AG10803 (cell line): Measurements from ENCODE around the gene SRSF11.

Source experiments
- DNase-seq: peaks from one replicate; pipeline ENCODE4 v3.0.0; 2010; ENCODE audit warnings: low read depth
- H3K4me3 ChIP-seq: 2 replicates; pipeline ENCODE4 v1.5.1; 2011; ENCODE audit warnings: mild to moderate bottlenecking, low read length, control low read depth
- TF ChIP-seq, protein P1 (sequence below): conservative IDR thresholded peaks from 2 replicates; pipeline ENCODE4 v1.5.1; 2011; ENCODE audit warnings: mild to moderate bottlenecking, low read length, control low read depth, inconsistent platforms

Gene SRSF11

DNA sequence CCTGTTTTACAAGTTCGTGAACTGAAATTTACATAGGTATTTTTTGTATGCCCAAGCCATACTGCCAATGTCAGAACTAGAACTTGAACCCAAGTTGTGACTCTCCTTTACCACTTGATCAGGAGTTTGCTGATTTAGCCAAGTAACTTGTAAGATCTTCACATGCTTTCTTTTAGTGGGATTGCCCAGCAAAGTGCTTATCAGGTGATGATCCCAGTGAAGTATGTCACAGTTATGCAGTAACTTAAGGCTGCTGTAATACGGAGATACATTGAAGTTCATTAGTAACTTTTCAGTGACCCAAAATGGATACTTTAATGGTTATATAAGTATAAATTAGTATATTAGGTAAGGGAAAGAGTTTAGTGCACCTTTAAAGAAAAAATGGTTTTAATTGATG, 3.8 kb downstream of the SRSF11 start:
- DNase-seq = no peak
- TF ChIP-seq, protein P1, sequence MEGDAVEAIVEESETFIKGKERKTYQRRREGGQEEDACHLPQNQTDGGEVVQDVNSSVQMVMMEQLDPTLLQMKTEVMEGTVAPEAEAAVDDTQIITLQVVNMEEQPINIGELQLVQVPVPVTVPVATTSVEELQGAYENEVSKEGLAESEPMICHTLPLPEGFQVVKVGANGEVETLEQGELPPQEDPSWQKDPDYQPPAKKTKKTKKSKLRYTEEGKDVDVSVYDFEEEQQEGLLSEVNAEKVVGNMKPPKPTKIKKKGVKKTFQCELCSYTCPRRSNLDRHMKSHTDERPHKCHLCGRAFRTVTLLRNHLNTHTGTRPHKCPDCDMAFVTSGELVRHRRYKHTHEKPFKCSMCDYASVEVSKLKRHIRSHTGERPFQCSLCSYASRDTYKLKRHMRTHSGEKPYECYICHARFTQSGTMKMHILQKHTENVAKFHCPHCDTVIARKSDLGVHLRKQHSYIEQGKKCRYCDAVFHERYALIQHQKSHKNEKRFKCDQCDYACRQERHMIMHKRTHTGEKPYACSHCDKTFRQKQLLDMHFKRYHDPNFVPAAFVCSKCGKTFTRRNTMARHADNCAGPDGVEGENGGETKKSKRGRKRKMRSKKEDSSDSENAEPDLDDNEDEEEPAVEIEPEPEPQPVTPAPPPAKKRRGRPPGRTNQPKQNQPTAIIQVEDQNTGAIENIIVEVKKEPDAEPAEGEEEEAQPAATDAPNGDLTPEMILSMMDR = no peak
- no peak overlapping the region for H3K4me3 ChIP-seq

DNA sequence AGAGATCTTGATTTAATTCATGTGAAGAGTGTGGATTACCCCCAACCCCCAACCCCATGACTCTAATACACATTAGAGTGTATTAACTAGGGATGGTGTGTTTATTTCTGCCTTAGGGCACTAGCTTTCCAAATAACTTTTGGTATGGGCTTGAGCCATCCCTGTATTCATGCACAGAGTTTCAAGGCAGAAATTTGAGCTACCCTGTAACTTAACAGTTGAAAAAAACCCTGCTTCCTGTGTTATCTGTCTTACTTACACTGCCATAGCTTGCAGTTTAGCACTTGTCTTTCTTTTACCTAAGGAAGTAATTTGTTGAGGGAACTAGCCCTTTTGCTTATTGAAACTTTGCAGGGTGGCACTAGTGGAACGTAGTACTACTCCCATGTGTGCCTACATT, 6.3 kb downstream of the SRSF11 start:
- TF ChIP-seq, protein P1 = no peak
- no peak overlapping the region for H3K4me3 ChIP-seq
- no peak for DNase-seq

DNA sequence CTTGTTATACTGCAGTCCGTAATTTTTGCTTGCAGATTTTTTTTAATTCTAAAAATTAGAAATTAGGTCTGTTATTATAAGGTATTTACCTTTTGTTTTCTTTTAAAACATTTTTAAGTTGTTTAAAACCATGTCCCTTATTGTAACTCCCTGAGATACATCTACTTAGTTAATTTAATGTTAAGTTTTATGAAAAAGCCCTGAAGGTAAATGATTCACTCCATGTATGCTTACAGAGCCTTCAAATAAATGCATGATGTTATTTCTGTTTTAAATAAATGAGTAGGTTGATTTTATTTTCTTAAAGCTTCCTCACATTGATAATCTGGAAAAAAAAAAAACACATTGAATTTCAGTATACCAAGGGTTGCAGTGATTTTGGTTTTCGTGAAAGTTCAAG, 7.5 kb downstream of the SRSF11 start:
- no peak for DNase-seq
- H3K4me3 ChIP-seq = no peak overlapping the region
- TF ChIP-seq, protein P1 = no peak

DNA sequence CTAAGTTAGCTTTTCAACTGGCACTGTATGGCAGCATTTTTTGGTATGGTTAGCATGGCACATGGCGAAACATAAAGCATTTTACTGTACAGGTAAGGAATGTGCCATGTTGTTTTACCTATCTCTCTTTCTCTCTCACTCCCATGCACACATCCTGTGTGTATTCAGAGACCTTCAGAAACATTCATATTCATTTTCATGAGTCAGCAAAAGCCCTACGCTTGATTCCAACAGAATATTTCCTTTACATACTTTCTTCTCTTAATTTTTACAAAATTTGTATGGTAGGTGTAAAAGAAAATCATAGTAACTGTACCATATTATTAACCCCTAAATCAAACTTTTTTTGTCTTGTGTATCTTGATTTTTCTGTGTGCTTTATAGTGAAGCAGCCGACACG, 10.3 kb downstream of the SRSF11 start:
- no peak overlapping the region for H3K4me3 ChIP-seq
- no peak for DNase-seq
- TF ChIP-seq, protein P1 = no peak

DNA sequence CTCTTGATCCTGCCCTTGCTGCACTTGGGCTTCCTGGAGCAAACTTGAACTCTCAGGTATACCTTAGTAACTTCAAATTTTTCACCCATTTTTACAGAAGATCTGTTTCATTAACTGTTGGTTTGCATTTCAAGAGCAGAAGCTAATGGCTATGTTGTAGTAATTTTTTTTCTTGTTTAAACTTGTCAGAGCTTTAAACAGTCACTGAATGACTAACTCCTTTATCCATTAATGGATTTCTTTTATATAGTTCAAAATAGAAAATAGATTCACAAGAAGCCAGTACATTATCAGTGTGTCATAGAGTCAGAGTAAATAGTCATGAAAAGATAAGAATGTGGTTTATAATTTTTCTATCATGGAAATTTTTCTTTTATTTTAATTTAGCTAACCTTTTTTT, 13.6 kb downstream of the SRSF11 start:
- DNase-seq = no peak
- no peak overlapping the region for H3K4me3 ChIP-seq
- TF ChIP-seq, protein P1 = no peak

DNA sequence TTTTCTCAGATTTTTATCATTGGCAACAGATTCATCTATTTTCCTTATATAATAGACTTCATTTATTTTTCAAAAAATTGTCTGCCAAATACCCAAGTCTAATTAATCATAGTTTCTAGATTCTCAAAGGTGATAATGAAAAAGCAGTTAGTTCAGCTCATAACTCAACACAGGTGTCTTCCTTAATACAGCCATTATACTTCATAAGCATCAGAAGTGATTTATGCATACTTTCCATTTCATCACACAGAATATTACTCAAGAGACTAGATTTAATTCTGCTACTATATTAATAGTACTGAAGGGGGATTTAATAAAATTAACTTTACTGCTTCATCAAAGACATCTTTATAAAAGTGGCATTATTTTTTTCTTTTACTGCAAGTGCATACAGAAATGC, 18.8 kb downstream of the SRSF11 start:
- TF ChIP-seq, protein P1 = no peak
- DNase-seq = no peak
- H3K4me3 ChIP-seq = no peak overlapping the region

DNA sequence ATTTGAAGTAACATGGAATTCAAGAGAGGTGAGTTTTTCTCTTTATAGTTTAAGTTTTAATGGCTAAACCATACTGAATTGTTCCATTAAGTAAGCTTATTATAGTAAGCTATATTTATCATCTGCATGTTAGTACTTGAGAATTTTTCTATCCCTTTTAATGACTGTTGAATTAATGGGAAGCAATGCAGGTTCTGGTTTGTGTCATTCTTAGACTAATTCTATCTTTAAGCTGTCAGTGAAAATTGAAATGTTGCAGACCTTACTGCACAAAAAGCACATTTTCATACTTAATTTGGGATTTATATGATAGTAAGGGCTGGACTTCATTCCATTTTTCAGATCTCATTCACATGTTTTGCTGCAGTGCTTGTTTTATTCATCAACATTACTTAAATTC, 25.9 kb downstream of the SRSF11 start:
- H3K4me3 ChIP-seq = no peak overlapping the region
- DNase-seq = no peak
- TF ChIP-seq, protein P1 = no peak
